Tibial artery (tissue), 4 donors: ENCODE data around the gene BCDIN3D.
A peak's percentile ranks its signal among the peaks of the same experiment; 100 is the strongest.

Experiments
- DNase-seq, 2 donors: peaks; one replicate each; pipeline ENCODE4 v3.0.0-alpha.2; 2019
- H3K27ac ChIP-seq, 2 donors: fragments of 200-600 bp; sonication (generic) in 1 of 2; 1 replicate in 1 of 2; 2 replicates in 1 of 2; pipeline ENCODE4 v1.5.1; 2018 to 2019; ENCODE audit warnings: mild to moderate bottlenecking in 1 of 2
- H3K27me3 ChIP-seq, 2 donors: fragments of 200-600 bp; sonication (generic) in 1 of 2; one replicate each; pipeline versions ENCODE4 v1.5.1 to v1.6.0; 2016 to 2019
- H3K36me3 ChIP-seq, 3 donors: fragments of 200-600 bp; sonication (generic) in 2 of 3; one replicate each; pipeline ENCODE4 v1.5.1; 2016 to 2019; ENCODE audit warnings: mild to moderate bottlenecking in 2 of 3
- H3K4me1 ChIP-seq, 4 donors: fragments of 200-600 bp; sonication (generic) in 2 of 4; 1 replicate in 3 of 4; 2 replicates in 1 of 4; pipeline ENCODE4 v1.5.1; 2016 to 2019
- H3K4me3 ChIP-seq, 2 donors: fragments of 200-600 bp; sonication (generic) in 1 of 2; 1 replicate in 1 of 2; 2 replicates in 1 of 2; pipeline ENCODE4 v1.5.1; 2018 to 2019; ENCODE audit warnings: mild to moderate bottlenecking in 2 of 2
- H3K9me3 ChIP-seq, 3 donors: fragments of 200-600 bp; sonication (generic) in 1 of 3; one replicate each; pipeline ENCODE4 v1.5.1; 2016 to 2019
- intact Hi-C: fragments of 100-400 bp; cut with DNase I; formaldehyde crosslinking; loops from one replicate; pipeline ENCODE4 v1.15.0; 2023; ENCODE audit warnings: low total_unique reads
- TF ChIP-seq, protein P1 (sequence below), 2 experiments: fragments of 200-600 bp in 1 of 2; fragments of 450-650 bp in 1 of 2; IDR thresholded peaks; one replicate each; pipeline ENCODE4 v1.5.1; 2017 to 2019; ENCODE audit warnings: antibody characterized with exemption in 2 of 2, mild to moderate bottlenecking in 1 of 2, moderate library complexity in 1 of 2

Gene BCDIN3D

DNA sequence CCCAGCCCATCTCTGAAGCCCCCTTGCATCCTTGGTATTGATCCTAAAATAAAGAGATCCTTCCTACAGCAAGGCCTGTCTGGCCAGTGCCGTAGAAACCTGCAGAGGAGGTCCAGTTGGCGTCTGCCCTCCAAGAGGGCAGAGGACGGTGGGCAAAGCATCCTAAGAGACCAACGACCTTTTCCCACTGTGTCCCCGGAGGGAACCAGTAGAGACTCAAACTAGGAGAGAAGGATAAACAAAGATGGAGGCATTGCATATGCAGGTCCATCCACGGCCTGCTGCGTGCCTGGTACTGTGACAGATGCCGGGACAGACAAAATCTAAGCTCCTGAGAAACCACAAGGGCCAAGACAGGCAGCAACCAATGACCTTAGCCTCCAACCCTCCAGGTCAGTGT, 18.5 kb downstream of the BCDIN3D start:
- H3K9me3 ChIP-seq, result no peaks in the 10 kb centered on the region
- H3K4me1 ChIP-seq, result peaks cover 0 to 66% (median 45%) of the 10 kb centered on the region in 4 donors
- intact Hi-C loops, result no loop called here
- peaks cover 0 to 23% (median 0%) of the 10 kb centered on the region in 3 donors for H3K36me3 ChIP-seq
- H3K27ac ChIP-seq, result peak overlapping the region in 1 of 2 donors; percentile 13
- H3K4me3 ChIP-seq, result no peak overlapping the region
- no peak for DNase-seq
- no peaks in the 10 kb centered on the region for H3K27me3 ChIP-seq
- TF ChIP-seq, protein P1, sequence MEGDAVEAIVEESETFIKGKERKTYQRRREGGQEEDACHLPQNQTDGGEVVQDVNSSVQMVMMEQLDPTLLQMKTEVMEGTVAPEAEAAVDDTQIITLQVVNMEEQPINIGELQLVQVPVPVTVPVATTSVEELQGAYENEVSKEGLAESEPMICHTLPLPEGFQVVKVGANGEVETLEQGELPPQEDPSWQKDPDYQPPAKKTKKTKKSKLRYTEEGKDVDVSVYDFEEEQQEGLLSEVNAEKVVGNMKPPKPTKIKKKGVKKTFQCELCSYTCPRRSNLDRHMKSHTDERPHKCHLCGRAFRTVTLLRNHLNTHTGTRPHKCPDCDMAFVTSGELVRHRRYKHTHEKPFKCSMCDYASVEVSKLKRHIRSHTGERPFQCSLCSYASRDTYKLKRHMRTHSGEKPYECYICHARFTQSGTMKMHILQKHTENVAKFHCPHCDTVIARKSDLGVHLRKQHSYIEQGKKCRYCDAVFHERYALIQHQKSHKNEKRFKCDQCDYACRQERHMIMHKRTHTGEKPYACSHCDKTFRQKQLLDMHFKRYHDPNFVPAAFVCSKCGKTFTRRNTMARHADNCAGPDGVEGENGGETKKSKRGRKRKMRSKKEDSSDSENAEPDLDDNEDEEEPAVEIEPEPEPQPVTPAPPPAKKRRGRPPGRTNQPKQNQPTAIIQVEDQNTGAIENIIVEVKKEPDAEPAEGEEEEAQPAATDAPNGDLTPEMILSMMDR (IDR thresholded peaks at IDR 0.05), result no peak

GRCh38 chr12:49823951-49824350, 19.0 kb downstream of the BCDIN3D start:
- Histone ChIP-seq H3K27me3 (no peaks in the 10 kb centered on the region), H3K27ac (peak overlapping the region in 1 of 2 donors; percentile 13), H3K9me3 (no peaks in the 10 kb centered on the region), H3K4me3 (no peak overlapping the region), H3K36me3 (peaks cover 0 to 23% (median 0%) of the 10 kb centered on the region in 3 donors), H3K4me1 (peaks cover 0 to 63% (median 43%) of the 10 kb centered on the region in 4 donors)
- TF ChIP-seq, protein P1 (IDR thresholded peaks at IDR 0.05), result no peak
- intact Hi-C loops, result no loop called here
- no peak for DNase-seq

GRCh38 chr12:49823350-49823749, 19.6 kb downstream of the BCDIN3D start:
- Histone ChIP-seq H3K4me3 (no peak overlapping the region), H3K27ac (no peak overlapping the region), H3K27me3 (no peaks in the 10 kb centered on the region), H3K9me3 (no peaks in the 10 kb centered on the region), H3K36me3 (peaks cover 0 to 23% (median 0%) of the 10 kb centered on the region in 3 donors), H3K4me1 (peaks cover 0 to 58% (median 39%) of the 10 kb centered on the region in 4 donors)
- no peak for DNase-seq
- TF ChIP-seq, protein P1 (IDR thresholded peaks at IDR 0.05), result no peak
- intact Hi-C loops, result no loop called here

DNA sequence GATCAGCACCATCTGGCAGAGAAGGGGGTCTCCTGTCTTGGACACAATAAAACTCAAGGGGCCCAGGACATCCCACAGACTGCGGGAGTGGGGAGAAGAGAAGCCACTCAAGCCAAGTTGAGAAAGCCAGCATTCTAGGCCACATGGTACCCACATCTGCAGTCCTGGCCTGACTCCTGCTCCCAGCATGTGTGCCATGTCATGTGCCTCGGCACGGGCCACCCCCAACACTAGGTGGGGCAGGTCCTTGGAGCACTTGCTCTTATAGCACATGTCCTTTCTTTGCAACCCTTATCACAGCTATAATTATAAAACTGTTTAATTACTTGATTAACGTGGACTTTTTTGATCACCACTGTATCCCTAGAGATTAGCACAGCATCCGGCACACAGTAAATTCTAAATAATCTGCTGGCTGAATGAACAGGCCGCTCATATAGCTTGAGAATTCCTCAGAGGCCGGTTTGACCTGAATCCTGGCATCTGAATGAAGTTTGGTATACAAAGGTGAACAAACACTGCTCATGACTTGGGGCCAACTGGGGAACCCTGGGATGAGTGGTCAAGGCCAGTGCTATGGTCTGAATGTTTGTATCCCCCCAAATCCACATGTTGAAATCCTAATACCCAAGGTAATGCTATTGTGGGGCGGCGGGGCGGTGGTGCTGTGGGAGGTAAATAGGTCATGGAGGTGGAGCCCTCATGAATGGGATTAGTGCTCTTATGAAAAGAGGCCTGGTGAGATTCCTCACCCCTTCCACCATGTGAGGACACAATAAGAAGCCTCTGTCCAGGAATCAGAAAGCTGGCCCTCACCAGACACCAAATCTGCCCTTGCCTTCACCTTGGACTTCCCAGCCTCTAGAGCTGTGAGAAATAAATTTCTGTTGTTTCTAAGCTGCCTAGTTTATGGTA, 21.3 kb downstream of the BCDIN3D start:
- TF ChIP-seq, protein P1 (IDR thresholded peaks at IDR 0.05), result no peak
- Histone ChIP-seq H3K27me3 (no peaks in the 10 kb centered on the region), H3K36me3 (peaks cover 0 to 23% (median 0%) of the 10 kb centered on the region in 3 donors), H3K27ac (no peak overlapping the region), H3K4me1 (peaks cover 0 to 51% (median 33%) of the 10 kb centered on the region in 4 donors), H3K9me3 (no peaks in the 10 kb centered on the region), H3K4me3 (no peak overlapping the region)
- intact Hi-C loops, result no loop called here
- DNase-seq, result peak in 1 of 2 donors; percentile 58

DNA sequence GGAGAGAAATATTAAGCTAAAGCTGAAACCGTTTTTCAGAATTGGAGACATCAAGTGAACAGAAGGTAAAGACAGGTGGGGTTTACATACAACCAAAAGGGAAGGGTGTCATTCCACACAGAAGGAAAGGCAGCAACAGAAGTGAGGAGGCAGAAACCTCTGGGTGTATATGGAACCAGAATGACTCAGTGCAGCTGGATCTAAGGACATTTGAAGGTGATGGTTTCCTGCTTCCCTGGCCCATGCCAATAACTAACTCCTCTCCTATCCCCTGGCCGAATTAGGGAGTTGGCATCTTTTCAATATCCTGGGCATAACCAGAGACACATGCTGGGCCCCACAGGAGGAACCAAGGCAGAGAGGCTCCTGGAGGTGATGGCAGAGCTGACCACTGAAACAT, 23.1 kb downstream of the BCDIN3D start:
- Histone ChIP-seq H3K27me3 (no peaks in the 10 kb centered on the region), H3K27ac (no peak overlapping the region), H3K9me3 (no peaks in the 10 kb centered on the region), H3K36me3 (peaks cover 0 to 23% (median 0%) of the 10 kb centered on the region in 3 donors), H3K4me1 (peaks cover 0 to 32% (median 18%) of the 10 kb centered on the region in 4 donors), H3K4me3 (no peak overlapping the region)
- intact Hi-C loops, result no loop called here
- DNase-seq, result peak in 1 of 2 donors; percentile 44
- TF ChIP-seq, protein P1 (IDR thresholded peaks at IDR 0.05), result no peak
